Body of pancreas (tissue), 4 donors: Measurements from ENCODE around the gene FUNDC2. TPM values are rescaled to one million over a fixed set of nuclear protein-coding genes. Genes with fewer than 3 reads are reported as not detected.
A peak's percentile ranks its signal among the peaks of the same experiment; 100 is the strongest.

Source experiments
- ATAC-seq: fragments of 150-250 bp; one replicate; pipeline ENCODE4 v1.9.1; 2016
- DNase-seq, 4 donors: peaks; one replicate each; pipeline ENCODE4 v3.0.0-alpha.2; 2019
- H3K27ac ChIP-seq, 4 donors: fragments of 200-600 bp; sonication (generic); 1 replicate in 3 of 4; 2 replicates in 1 of 4; pipeline versions ENCODE4 v1.5.1 to v1.6.1; 2016 to 2019; ENCODE audit warnings: mild to moderate bottlenecking in 1 of 4, mixed read lengths in 1 of 4, moderate library complexity in 1 of 4
- H3K27me3 ChIP-seq, 2 donors: fragments of 200-600 bp; sonication (generic); one replicate each; pipeline ENCODE4 v1.6.0; 2016; ENCODE audit warnings: mild to moderate bottlenecking in 1 of 2
- H3K36me3 ChIP-seq, 2 donors: fragments of 200-600 bp; sonication (generic); replicated peaks in 1 of 2; 2 replicates each; pipeline ENCODE4 v1.5.1; 2016; ENCODE audit warnings: low read depth in 2 of 2; ENCODE audit not compliant: insufficient read depth in 1 of 2
- H3K4me1 ChIP-seq: fragments of 200-600 bp; sonication (generic); one replicate; pipeline ENCODE4 v1.6.0; 2016
- H3K4me3 ChIP-seq, 2 donors: fragments of 200-600 bp; sonication (generic); 1 replicate in 1 of 2; 2 replicates in 1 of 2; pipeline ENCODE4 v1.5.1; 2016 to 2019
- H3K9me3 ChIP-seq, 3 donors: fragments of 200-600 bp; sonication (generic); 1 replicate in 2 of 3; 2 replicates in 1 of 3; pipeline ENCODE4 v1.5.1; 2016
- CTCF ChIP-seq, 7 experiments: fragments of 450-650 bp in 4 of 7; fragments of 200-600 bp in 3 of 7; sonication (generic) in 3 of 7; IDR thresholded peaks; one replicate each; pipeline ENCODE4 v1.5.1; 2016 to 2019; ENCODE audit warnings: antibody characterized with exemption in 7 of 7
- POLR2A ChIP-seq, 3 donors: fragments of 450-650 bp; IDR thresholded peaks; one replicate each; pipeline ENCODE4 v1.6.1; 2016; ENCODE audit warnings: antibody characterized with exemption in 3 of 3, mild to moderate bottlenecking in 2 of 3
- WGBS, 2 donors: methylation state at CpG; one replicate each; pipeline ENCODE4 v1.1.5; 2017; 5-methylcytosine and 5-hydroxymethylcytosine counted together
- intact Hi-C: fragments of 100-400 bp; cut with DNase I; formaldehyde crosslinking; loops from one replicate; pipeline ENCODE4 v1.15.1; 2023
- total RNA-seq, 2 donors: library from RNA; depleted of rRNA; stranded (reverse); fragments of >200 nt; gene quantifications; one replicate each; pipeline ENCODE4 v1.1.0, GENCODE V29; 2016

Gene FUNDC2
- 10 to 100 TPM; 28.8 to 66.3 TPM for total RNA-seq

GRCh38 chrX:155026727-155027508 is at the start of gene FUNDC2:
FUNDC2 (plus strand) TSS chrX:155026844; CDS start chrX:155026939, 95 bp downstream.
- Histone ChIP-seq H3K4me3 (peak within 1 kb of the TSS; percentile 16 to 22), H3K27ac (peak within 1 kb of the TSS; percentile 87 to 99 (median 96)), H3K9me3 (no peaks in the 10 kb centered on the region), H3K4me1 (peaks cover 20% of the 10 kb centered on the region), H3K27me3 (no peaks in the 10 kb centered on the region), H3K36me3 (no peaks in the 10 kb centered on the region)
- 0 to 1% methylated on average over 2 to 18 of the region's 82 CpGs for WGBS, 2 donors
- ATAC-seq (peak; percentile 91), DNase-seq (peak; percentile 94 to 96 (median 96))
- TF ChIP-seq CTCF (IDR thresholded peaks at IDR 0.05) (no peak), POLR2A (IDR thresholded peaks at IDR 0.05) (peak; percentile 85 to 91 (median 86))
- intact Hi-C loops = no loop called here

GRCh38 chrX:154979629-154980028 is 47.0 kb upstream of the FUNDC2 start:
- intact Hi-C loops = loop anchor here (10.0 kb wide), 1 partner anchor 75 kb away; no protein-coding TSS in a partner anchor
- ATAC-seq (no peak), DNase-seq (no peak)
- Histone ChIP-seq H3K27ac (no peak overlapping the region), H3K4me1 (peaks cover 4% of the 10 kb centered on the region), H3K27me3 (no peaks in the 10 kb centered on the region), H3K9me3 (no peaks in the 10 kb centered on the region), H3K36me3 (no peaks in the 10 kb centered on the region), H3K4me3 (no peak overlapping the region)
- 61 to 89% methylated on average over 4 of the region's 4 CpGs for WGBS, 2 donors
- TF ChIP-seq CTCF (IDR thresholded peaks at IDR 0.05) = no peak
- TF ChIP-seq POLR2A (IDR thresholded peaks at IDR 0.05) = no peak

- DNase-seq (peak; percentile 82 to 88 (median 84)), ATAC-seq (peak; percentile 91)
- Histone ChIP-seq H3K27ac (peak overlapping the region in 3 of 4 donors; percentile 14 to 17 (median 15)), H3K36me3 (no peaks in the 10 kb centered on the region), H3K9me3 (no peaks in the 10 kb centered on the region), H3K4me1 (peaks cover 4% of the 10 kb centered on the region), H3K27me3 (no peaks in the 10 kb centered on the region), H3K4me3 (no peak overlapping the region)
- WGBS, 2 donors = 8% methylated on average over 3 to 11 of the region's 11 CpGs
- intact Hi-C loops = loop anchor here (10.0 kb wide), 1 partner anchor 74 kb away; no protein-coding TSS in a partner anchor
- TF ChIP-seq CTCF (IDR thresholded peaks at IDR 0.05) = peak; percentile 47 to 90 (median 82)
- no peak for TF ChIP-seq POLR2A (IDR thresholded peaks at IDR 0.05)
Measured at GRCh38 chrX:154980330-154981115, 46.1 kb upstream of the FUNDC2 start.

GRCh38 chrX:154981116-154981411 is 45.6 kb upstream of the FUNDC2 start:
- Histone ChIP-seq H3K27ac (peak overlapping the region in 3 of 4 donors; percentile 14 to 17 (median 15)), H3K9me3 (no peaks in the 10 kb centered on the region), H3K27me3 (no peaks in the 10 kb centered on the region), H3K4me3 (no peak overlapping the region), H3K36me3 (no peaks in the 10 kb centered on the region), H3K4me1 (peaks cover 4% of the 10 kb centered on the region)
- DNase-seq = no peak
- TF ChIP-seq CTCF (IDR thresholded peaks at IDR 0.05) (no peak), POLR2A (IDR thresholded peaks at IDR 0.05) (no peak)
- intact Hi-C loops = loop anchor here (10.0 kb wide), 1 partner anchor 74 kb away; no protein-coding TSS in a partner anchor
- 4 to 26% methylated on average over 3 to 6 of the region's 6 CpGs for WGBS, 2 donors
- ATAC-seq = no peak
